H1 (cell line): ENCODE results near the gene ZNF831. TPM values are rescaled to one million over a fixed set of nuclear protein-coding genes. Genes with fewer than 3 reads are reported as not detected.

Experiments used
- CTCF ChIA-PET: fragments of 300-600 bp; sonication (Branson Sonifier 250); formaldehyde crosslinking; loops from one replicate; lab custom pipeline; 2021; ENCODE audit not compliant: partially characterized antibody; lab: Charles Lee
- POLR2A ChIA-PET: fragments of 300-600 bp; sonication (Branson Sonifier 250); formaldehyde crosslinking; loops from one replicate; lab custom pipeline; 2021; ENCODE audit warnings: inconsistent platforms; ENCODE audit not compliant: partially characterized antibody; lab: Charles Lee
- DNase-seq, 2 experiments: peaks; one replicate each; pipeline versions ENCODE4 v3.0.0 to v3.0.0-alpha.2; 2010 to 2022; ENCODE audit warnings: low spot score in 2 of 2, low read depth in 1 of 2, mixed read lengths in 1 of 2
- FAIRE-seq: peaks from 2 replicates; lab custom pipeline; 2011; peaks lifted over from hg19 to GRCh38; lab: Jason Lieb, UNC
- H2AFZ ChIP-seq: 2 replicates; pipeline ENCODE4 v1.8.1; 2012; ENCODE audit warnings: low read length, inconsistent platforms
- H2AK5ac ChIP-seq: 2 replicates; pipeline ENCODE4 v1.6.1; 2013; ENCODE audit warnings: low read depth, low read length
- H2BK120ac ChIP-seq: replicated peaks from 2 replicates; pipeline ENCODE3; 2013; ENCODE audit warnings: low read depth, low read length, inconsistent platforms
- H2BK12ac ChIP-seq: 2 replicates; pipeline ENCODE4 v1.6.1; 2013; ENCODE audit warnings: low read depth, low read length
- H2BK15ac ChIP-seq: 2 replicates; pipeline ENCODE4 v1.6.1; 2013; ENCODE audit warnings: low read length
- H2BK20ac ChIP-seq: 2 replicates; pipeline ENCODE4 v1.6.1; 2013; ENCODE audit warnings: low read length
- H2BK5ac ChIP-seq: 2 replicates; pipeline ENCODE4 v1.6.1; 2013; ENCODE audit warnings: low read depth, low read length
- H3K14ac ChIP-seq: 2 replicates; pipeline ENCODE4 v1.6.1; 2013; ENCODE audit warnings: inconsistent platforms; ENCODE audit not compliant: insufficient read length
- H3K18ac ChIP-seq: 2 replicates; pipeline ENCODE4 v1.6.1; 2013; ENCODE audit warnings: low read length; ENCODE audit errors: extremely low read depth
- H3K23ac ChIP-seq: 2 replicates; pipeline ENCODE4 v1.6.1; 2013; ENCODE audit warnings: inconsistent platforms; ENCODE audit not compliant: insufficient read length
- H3K23me2 ChIP-seq: 2 replicates; pipeline ENCODE4 v1.6.1; 2013; ENCODE audit warnings: low read depth, low read length
- H3K27ac ChIP-seq: 2 replicates; pipeline ENCODE4 v1.6.1; 2011; ENCODE audit warnings: low read depth, low read length, inconsistent platforms
- H3K27me3 ChIP-seq, 4 experiments: replicated peaks in 1 of 4; 1 replicate in 1 of 4; 2 replicates in 3 of 4; pipeline versions ENCODE4 v1.6.1 to v1.8.1; 2011 to 2013; ENCODE audit warnings: low read length in 3 of 4, mild to moderate bottlenecking in 3 of 4, inconsistent platforms in 2 of 4, mixed read lengths in 2 of 4, moderate library complexity in 1 of 4; ENCODE audit not compliant: control insufficient read depth in 3 of 4, insufficient read depth in 3 of 4; ENCODE audit errors: extremely low read depth in 1 of 4
- H3K36me3 ChIP-seq, 4 experiments: 2 replicates each; pipeline versions ENCODE4 v1.6.1 to v1.8.1; 2011 to 2013; ENCODE audit warnings: mild to moderate bottlenecking in 4 of 4, low read length in 3 of 4, moderate library complexity in 2 of 4, control low read depth in 1 of 4, inconsistent platforms in 1 of 4; ENCODE audit not compliant: insufficient read depth in 4 of 4, control insufficient read depth in 2 of 4
- H3K4ac ChIP-seq: replicated peaks from 2 replicates; pipeline ENCODE3; 2013; ENCODE audit warnings: low read length, low read depth, mixed read lengths, inconsistent platforms; ENCODE audit not compliant: insufficient read length
- H3K4me1 ChIP-seq, 4 experiments: replicated peaks in 1 of 4; 1 replicate in 1 of 4; 2 replicates in 3 of 4; pipeline versions ENCODE4 v1.6.1 to v1.8.1; 2011 to 2013; ENCODE audit warnings: low read length in 3 of 4, inconsistent platforms in 2 of 4, mixed read lengths in 1 of 4; ENCODE audit not compliant: insufficient read depth in 4 of 4, control insufficient read depth in 3 of 4
- H3K4me2 ChIP-seq, 2 experiments: 2 replicates each; pipeline versions ENCODE4 v1.6.1 to v1.8.1; 2011 to 2013; ENCODE audit warnings: low read depth in 2 of 2, low read length in 2 of 2, control low read depth in 1 of 2, inconsistent platforms in 1 of 2, mild to moderate bottlenecking in 1 of 2; ENCODE audit not compliant: insufficient read depth in 1 of 2
- H3K4me3 ChIP-seq, 4 experiments: fragments of 200-600, 300-600 bp in 1 of 4; sonication (generic), shearing (Covaris generic), sonication (Bioruptor Twin) in 1 of 4; 2 replicates each; pipeline versions ENCODE4 v1.5.1 to v1.8.1; 2011 to 2016; ENCODE audit warnings: low read length in 4 of 4, low read depth in 3 of 4, control low read depth in 2 of 4, inconsistent platforms in 2 of 4, mild to moderate bottlenecking in 2 of 4, mixed read lengths in 1 of 4, moderate library complexity in 1 of 4; ENCODE audit not compliant: insufficient read depth in 2 of 4; ENCODE audit errors: extremely low read depth in 1 of 4
- H3K56ac ChIP-seq: replicated peaks from 2 replicates; pipeline ENCODE3; 2013; ENCODE audit warnings: low read depth, mild to moderate bottlenecking, mixed read lengths, low read length, inconsistent platforms; ENCODE audit not compliant: insufficient read length
- H3K79me1 ChIP-seq: 2 replicates; pipeline ENCODE4 v1.6.1; 2013; ENCODE audit warnings: low read depth, low read length, control low read depth
- H3K79me2 ChIP-seq, 2 experiments: 2 replicates each; pipeline versions ENCODE4 v1.6.1 to v1.8.1; 2012 to 2013; ENCODE audit warnings: low read length in 2 of 2, mild to moderate bottlenecking in 2 of 2, inconsistent platforms in 1 of 2; ENCODE audit not compliant: insufficient read depth in 2 of 2, control insufficient read depth in 1 of 2
- H3K9ac ChIP-seq, 4 experiments: replicated peaks in 1 of 4; 1 replicate in 1 of 4; 2 replicates in 3 of 4; pipeline versions ENCODE4 v1.6.1 to v1.8.1; 2011 to 2013; ENCODE audit warnings: low read depth in 3 of 4, low read length in 3 of 4, control low read depth in 2 of 4, mild to moderate bottlenecking in 2 of 4, moderate library complexity in 2 of 4, inconsistent platforms in 1 of 4; ENCODE audit errors: extremely low read depth in 1 of 4
- H3K9me3 ChIP-seq, 2 experiments: 2 replicates each; pipeline versions ENCODE4 v1.6.1 to v1.8.1; 2012 to 2013; ENCODE audit warnings: mild to moderate bottlenecking in 2 of 2, moderate library complexity in 2 of 2, control low read depth in 1 of 2, inconsistent platforms in 1 of 2, low read depth in 1 of 2, low read length in 1 of 2, mixed read lengths in 1 of 2; ENCODE audit not compliant: insufficient read depth in 2 of 2
- H4K20me1 ChIP-seq, 2 experiments: replicated peaks in 1 of 2; 2 replicates each; pipeline versions ENCODE3 to v1.8.1; 2011 to 2013; ENCODE audit warnings: inconsistent platforms in 2 of 2, low read length in 2 of 2, mild to moderate bottlenecking in 1 of 2; ENCODE audit not compliant: insufficient read depth in 2 of 2, control insufficient read depth in 1 of 2
- H4K5ac ChIP-seq: 2 replicates; pipeline ENCODE4 v1.6.1; 2013; ENCODE audit warnings: low read length, low read depth, mixed read lengths, inconsistent platforms; ENCODE audit not compliant: insufficient read length
- H4K8ac ChIP-seq: 2 replicates; pipeline ENCODE4 v1.8.0; 2013; ENCODE audit warnings: mild to moderate bottlenecking, moderate library complexity, low read length, inconsistent platforms; ENCODE audit not compliant: insufficient read depth; ENCODE audit errors: extremely low read depth
- H4K91ac ChIP-seq: replicated peaks from 2 replicates; pipeline ENCODE3; 2013; ENCODE audit warnings: low read length, mixed read lengths, inconsistent platforms; ENCODE audit not compliant: insufficient read length
- KDM5A ChIP-seq: fragments of 200-600 bp; IDR thresholded peaks from 2 replicates; pipeline ENCODE4 v1.7.1; 2012; ENCODE audit warnings: mild to moderate bottlenecking, low read length, inconsistent platforms, mixed read lengths
- RXRA ChIP-seq: IDR thresholded peaks from 2 replicates; pipeline ENCODE4 v1.6.1; 2011; ENCODE audit warnings: low read depth, mild to moderate bottlenecking, low read length, moderate library complexity; ENCODE audit not compliant: insufficient read depth
- WGBS, 2 experiments: shearing (Covaris generic) in 1 of 2; methylation state at CpG; one replicate each; pipeline versions ENCODE4 v1.1.6 to v1.1.7; 2013 to 2015; ENCODE audit warnings: low lambda C conversion rate in 2 of 2, mixed read lengths in 2 of 2, inconsistent platforms in 1 of 2, low coverage in 1 of 2, missing lambda C conversion rate in 1 of 2; ENCODE audit not compliant: insufficient replicate concordance in 2 of 2, insufficient coverage in 1 of 2, insufficient read length in 1 of 2; ENCODE audit errors: extremely low coverage in 1 of 2, missing lambda C conversion rate in 1 of 2; 5-methylcytosine and 5-hydroxymethylcytosine counted together
- polyA plus RNA-seq, 7 experiments: library from polyadenylated mRNA; depleted of rRNA in 3 of 7; stranded (reverse) in 5 of 7; unstranded in 2 of 7; fragments of >200 nt in 5 of 7; fragments of 200-250 nt in 2 of 7; gene quantifications; 1 replicate in 5 of 7; 2 replicates in 1 of 7; 4 replicates in 1 of 7; pipeline versions ENCODE4 v1.2.1 to v1.2.3, GENCODE V29; 2011 to 2013; ENCODE audit warnings: missing spikeins in 2 of 7, mixed read lengths in 2 of 7
- total RNA-seq: library from RNA; stranded (reverse); fragmentation: NEBNext Ultra II Directional; extraction: Animal tissue kit (Norgen Biotek cat#: 25700); gene quantifications from 2 replicates; pipeline ENCODE4 v1.2.1, GENCODE V29; 2021

The ZNF831 gene
- total and polyA plus RNA-seq, 2 of the 8 experiments (the other 6 are each of a cell fraction or from before 2014, with no cell fraction given) = not detected

- peak overlapping the region; percentile 7; the same call in 1 of the 2 replicates for H2BK12ac ChIP-seq
- no peak for FAIRE-seq
- CTCF ChIA-PET = interaction anchor here (0.8 to 2.6 kb wide), 2 partner anchors 33 to 258 kb away, joined by 3 to 9 read pairs; no protein-coding TSS in a partner anchor
- no peak for TF ChIP-seq KDM5A
- TF ChIP-seq RXRA = no peak
These were observed 42.7 kb upstream of the ZNF831 start for GRCh38 chr20:59120919-59121318.

More at GRCh38 chr20:59120919-59121318, 42.7 kb upstream of the ZNF831 start:
- Histone ChIP-seq H3K27me3 (no peaks in the 10 kb centered on the region), H4K8ac (no peak overlapping the region), H4K5ac (no peak overlapping the region), H3K36me3 (no peaks in the 10 kb centered on the region), H3K14ac (no peak overlapping the region), H3K4me1 (peaks cover 2 to 15% (median 12%) of the 10 kb centered on the region in 4 experiments), H3K79me1 (no peaks in the 10 kb centered on the region), H3K4me2 (no peak overlapping the region), H4K20me1 (no peaks in the 10 kb centered on the region), H2BK120ac (no peak overlapping the region), H3K27ac (no peak overlapping the region; the same call in 1 of the 2 replicates), H3K4me3 (no peak overlapping the region), H3K56ac (no peak overlapping the region), H2AFZ (no peak overlapping the region), H3K23me2 (0 out of 2 replicates have a peak, but pooled peaks cover 5% of the 10 kb centered on the region), H2BK20ac (no peak overlapping the region; the same call in 1 of the 2 replicates), H3K18ac (no peak overlapping the region), H3K4ac (no peak overlapping the region), H2BK15ac (no peak overlapping the region), H2AK5ac (0 out of 2 replicates have a peak overlapping the region, but pooled peaks have one; percentile 11), H3K9me3 (peaks cover 0 to 13% of the 10 kb centered on the region in 2 experiments; a peak in 2 of 4 replicates), H3K23ac (no peak overlapping the region), H2BK5ac (no peak overlapping the region), H3K9ac (no peak overlapping the region), H3K79me2 (peaks cover 0 to 5% of the 10 kb centered on the region in 2 experiments; a peak in 1 of 4 replicates), H4K91ac (no peak overlapping the region)
- no peak for DNase-seq
- POLR2A ChIA-PET = no interaction called here
- 93% methylated on average over 5 of the region's 5 CpGs; no CpG with 5 or more reads in 1 of the 2 experiments for WGBS, 2 experiments
